Measurements from ENCODE around the gene CXCL12. TPM values are rescaled to one million over a fixed set of nuclear protein-coding genes. Genes with fewer than 3 reads are reported as not detected.

The CXCL12 gene
- total RNA-seq, 2 donors from 2014 or later: 0.35 TPM; not detected in 1

- ATAC-seq (replicated peaks): no peak
- Mint-ChIP-seq H3K27me3 (peaks cover 24% of the 10 kb centered on the region), H3K4me3 (no peak overlapping the region), H3K9me3 (peaks cover 3% of the 10 kb centered on the region), H3K27ac (no peak overlapping the region), H3K36me3 (ENCODE audit: low read depth) (no peaks in the 10 kb centered on the region), H3K4me1 (no peaks in the 10 kb centered on the region)
Measured at GRCh38 chr10:44330431-44330830, 54.5 kb downstream of the CXCL12 start.

GRCh38 chr10:44327461-44327860 is 57.4 kb downstream of the CXCL12 start:
- no peak overlapping the region for H3K27ac Mint-ChIP-seq
- H3K27me3 Mint-ChIP-seq: peaks cover 29% of the 10 kb centered on the region
- no peak for ATAC-seq (replicated peaks)
- no peaks in the 10 kb centered on the region for H3K4me1 Mint-ChIP-seq
- H3K9me3 Mint-ChIP-seq: peaks cover 3% of the 10 kb centered on the region
- no peak overlapping the region for H3K4me3 Mint-ChIP-seq
- H3K36me3 Mint-ChIP-seq (ENCODE audit: low read depth): no peaks in the 10 kb centered on the region

Measured in activated T-helper 17 cell treated with anti-CD3 and anti-CD28 coated beads, Interleukin-2, amount 50 U/mL, for 72 hours (primary cell).